Vagina (tissue), 2 donors: Measurements from ENCODE around the gene CFAP92. TPM values are rescaled to one million over a fixed set of nuclear protein-coding genes. Genes with fewer than 3 reads are reported as not detected.

ENCODE experiments used
- DNase-seq, 2 donors: peaks; one replicate each; pipeline ENCODE4 v3.0.0-alpha.2; 2017; ENCODE audit errors: extremely low spot score in 2 of 2
- H3K27ac ChIP-seq: fragments of 200-600 bp; sonication (generic); one replicate; pipeline ENCODE4 v1.5.1; 2019
- H3K27me3 ChIP-seq: fragments of 200-600 bp; sonication (generic); one replicate; pipeline ENCODE4 v1.5.1; 2019
- H3K36me3 ChIP-seq, 2 donors: fragments of 200-600 bp; sonication (generic); one replicate each; pipeline ENCODE4 v1.5.1; 2017 to 2019
- H3K4me1 ChIP-seq: fragments of 200-600 bp; sonication (generic); one replicate; pipeline ENCODE4 v1.5.1; 2019
- H3K4me3 ChIP-seq, 2 donors: fragments of 200-600 bp; sonication (generic); 1 replicate in 1 of 2; 2 replicates in 1 of 2; pipeline ENCODE4 v1.5.1; 2016 to 2019
- H3K9me3 ChIP-seq: fragments of 200-600 bp; sonication (generic); one replicate; pipeline ENCODE4 v1.5.1; 2019
- POLR2A ChIP-seq, 2 donors: fragments of 450-650 bp; IDR thresholded peaks; one replicate each; pipeline ENCODE4 v1.6.1; 2017; ENCODE audit warnings: antibody characterized with exemption in 2 of 2, mild to moderate bottlenecking in 2 of 2, moderate library complexity in 2 of 2
- POLR2AphosphoS5 ChIP-seq, 2 donors: sonication (generic); formaldehyde crosslinking; IDR thresholded peaks; one replicate each; pipeline ENCODE4 v1.9.0; 2017; ENCODE audit warnings: antibody characterized with exemption in 2 of 2, mild to moderate bottlenecking in 2 of 2, low read depth in 1 of 2; ENCODE audit not compliant: insufficient read depth in 1 of 2
- intact Hi-C: fragments of 100-400 bp; cut with DNase I; formaldehyde crosslinking; loops from one replicate; pipeline ENCODE4 v1.15.1; 2023
- total RNA-seq: library from RNA; depleted of rRNA; stranded (reverse); fragments of >200 nt; gene quantifications from one replicate; pipeline ENCODE4 v1.2.3, GENCODE V29; 2016
- TF ChIP-seq, protein P1 (sequence below), 3 experiments: fragments of 450-650 bp in 2 of 3; fragments of 200-600 bp in 1 of 3; sonication (generic) in 1 of 3; IDR thresholded peaks; one replicate each; pipeline ENCODE4 v1.5.1; 2017 to 2019; ENCODE audit warnings: antibody characterized with exemption in 3 of 3, mild to moderate bottlenecking in 2 of 3, moderate library complexity in 2 of 3

CFAP92 gene
- total RNA-seq, 1 donor from 2014 or later: not detected

DNA sequence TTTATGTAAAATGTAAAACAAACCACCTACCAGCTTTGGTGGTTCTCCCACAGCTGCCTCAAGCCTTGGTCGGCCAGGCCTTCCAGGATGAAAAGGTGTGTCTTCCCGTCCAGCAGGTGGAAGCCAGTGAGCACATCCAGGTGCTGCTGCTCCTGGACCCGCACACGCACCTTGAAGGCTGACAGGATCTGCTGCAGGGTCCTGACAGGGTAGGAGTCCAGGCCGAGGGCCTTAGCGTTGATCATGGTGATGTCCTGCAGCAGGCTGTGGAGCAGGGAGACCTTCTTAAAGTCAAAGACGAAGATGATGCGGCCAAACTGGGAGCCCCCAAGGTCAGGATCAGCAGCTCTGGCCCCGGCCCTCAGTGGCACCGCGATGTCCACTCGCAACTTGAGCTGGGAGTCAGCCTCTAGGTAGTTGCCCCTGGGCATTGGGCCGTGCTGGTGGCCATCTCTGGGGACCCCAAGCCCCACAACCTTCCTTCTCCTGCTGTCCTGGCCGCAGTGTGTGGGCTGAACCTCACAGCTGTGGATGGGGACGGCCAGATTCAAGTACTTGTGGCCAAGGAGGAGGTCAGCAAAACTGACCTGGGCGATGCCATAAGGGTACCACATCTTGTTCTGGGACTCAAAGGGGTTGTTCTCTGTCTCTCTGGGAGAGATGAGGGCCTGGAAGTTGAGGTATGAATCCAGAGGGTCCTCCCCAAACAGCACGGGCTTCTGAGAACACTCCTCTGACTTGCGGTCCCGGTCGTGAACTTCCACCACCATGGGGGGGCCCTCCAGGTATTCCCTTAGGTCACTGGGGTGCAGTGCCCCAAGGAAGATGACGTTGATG lies 48.6 kb downstream of the CFAP92 start:
- no peak overlapping the region for H3K4me3 ChIP-seq
- no peak for TF ChIP-seq POLR2AphosphoS5 (IDR thresholded peaks at IDR 0.05; ENCODE audit: insufficient read depth in 1 of 2, low read depth in 1 of 2)
- no peak for TF ChIP-seq POLR2A (IDR thresholded peaks at IDR 0.05)
- TF ChIP-seq, protein P1, sequence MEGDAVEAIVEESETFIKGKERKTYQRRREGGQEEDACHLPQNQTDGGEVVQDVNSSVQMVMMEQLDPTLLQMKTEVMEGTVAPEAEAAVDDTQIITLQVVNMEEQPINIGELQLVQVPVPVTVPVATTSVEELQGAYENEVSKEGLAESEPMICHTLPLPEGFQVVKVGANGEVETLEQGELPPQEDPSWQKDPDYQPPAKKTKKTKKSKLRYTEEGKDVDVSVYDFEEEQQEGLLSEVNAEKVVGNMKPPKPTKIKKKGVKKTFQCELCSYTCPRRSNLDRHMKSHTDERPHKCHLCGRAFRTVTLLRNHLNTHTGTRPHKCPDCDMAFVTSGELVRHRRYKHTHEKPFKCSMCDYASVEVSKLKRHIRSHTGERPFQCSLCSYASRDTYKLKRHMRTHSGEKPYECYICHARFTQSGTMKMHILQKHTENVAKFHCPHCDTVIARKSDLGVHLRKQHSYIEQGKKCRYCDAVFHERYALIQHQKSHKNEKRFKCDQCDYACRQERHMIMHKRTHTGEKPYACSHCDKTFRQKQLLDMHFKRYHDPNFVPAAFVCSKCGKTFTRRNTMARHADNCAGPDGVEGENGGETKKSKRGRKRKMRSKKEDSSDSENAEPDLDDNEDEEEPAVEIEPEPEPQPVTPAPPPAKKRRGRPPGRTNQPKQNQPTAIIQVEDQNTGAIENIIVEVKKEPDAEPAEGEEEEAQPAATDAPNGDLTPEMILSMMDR (IDR thresholded peaks at IDR 0.05): no peak
- H3K36me3 ChIP-seq: no peaks in the 10 kb centered on the region
- H3K27ac ChIP-seq: no peak overlapping the region
- no peaks in the 10 kb centered on the region for H3K4me1 ChIP-seq
- intact Hi-C loops: no loop called here
- peak in 1 of 2 donors; percentile 87 for DNase-seq
- no peaks in the 10 kb centered on the region for H3K9me3 ChIP-seq
- no peaks in the 10 kb centered on the region for H3K27me3 ChIP-seq

DNA sequence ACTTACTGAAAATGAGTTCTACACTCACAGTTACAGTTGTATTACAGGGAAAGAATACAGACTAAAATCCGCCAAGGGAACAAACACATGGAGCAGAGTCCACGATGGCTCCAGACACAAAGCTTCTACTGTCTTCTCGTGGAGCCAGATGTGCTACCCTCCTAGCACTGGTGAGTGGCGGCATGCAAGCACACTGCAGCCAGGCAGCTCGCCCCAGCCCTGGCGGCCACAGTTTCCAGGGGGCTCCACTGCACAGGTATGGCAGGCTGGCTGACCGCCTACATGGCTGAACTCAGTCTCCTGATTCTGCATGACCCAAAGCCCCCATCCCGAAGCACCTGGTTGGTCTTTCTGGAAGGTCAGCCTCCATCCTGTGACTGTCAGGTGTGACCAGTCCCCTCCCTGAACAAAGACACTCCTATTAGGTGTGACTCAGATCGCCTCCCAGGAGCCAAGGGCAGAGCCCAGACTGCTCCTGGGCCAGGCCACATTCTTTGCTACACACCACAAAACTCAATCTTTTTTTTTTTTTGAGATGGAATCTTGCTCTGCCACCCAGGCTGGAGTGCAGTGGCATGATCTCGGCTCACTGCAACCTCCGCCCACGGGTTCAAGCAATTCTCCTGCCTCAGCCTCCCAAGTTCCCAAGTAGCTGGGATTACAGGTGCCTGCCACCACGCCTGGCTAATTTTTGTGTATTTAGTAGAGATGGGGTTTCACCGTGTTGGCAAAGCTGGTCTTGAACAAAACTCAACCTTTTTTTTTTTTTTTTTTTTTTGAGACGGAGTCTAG lies 51.5 kb downstream of the CFAP92 start:
- no peak for TF ChIP-seq POLR2AphosphoS5 (IDR thresholded peaks at IDR 0.05; ENCODE audit: insufficient read depth in 1 of 2, low read depth in 1 of 2)
- peak in 1 of 2 donors; percentile 82 for DNase-seq
- Histone ChIP-seq H3K4me1 (no peaks in the 10 kb centered on the region), H3K27ac (no peak overlapping the region), H3K27me3 (no peaks in the 10 kb centered on the region), H3K9me3 (no peaks in the 10 kb centered on the region), H3K4me3 (no peak overlapping the region), H3K36me3 (no peaks in the 10 kb centered on the region)
- intact Hi-C loops: no loop called here

DNA sequence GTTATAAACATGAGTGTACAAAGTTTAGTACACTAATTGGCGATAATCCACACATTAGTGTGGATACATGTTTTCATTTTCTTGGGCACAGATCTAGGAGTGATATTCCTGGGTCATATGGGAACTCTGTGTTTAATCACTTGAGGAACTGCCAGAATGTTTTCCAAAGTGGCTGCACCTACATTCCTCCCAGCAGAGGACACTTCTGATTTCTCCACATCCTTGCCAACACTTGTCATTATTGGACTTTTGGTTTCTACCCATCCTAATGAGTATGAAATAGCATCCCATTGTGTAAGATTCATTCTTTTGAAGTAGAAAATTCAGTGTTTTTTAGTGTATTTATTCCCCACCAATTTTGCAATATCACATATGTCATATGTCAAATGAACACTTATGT lies 53.6 kb downstream of the CFAP92 start:
- Histone ChIP-seq H3K27me3 (no peaks in the 10 kb centered on the region), H3K27ac (no peak overlapping the region), H3K36me3 (no peaks in the 10 kb centered on the region), H3K9me3 (no peaks in the 10 kb centered on the region), H3K4me3 (no peak overlapping the region), H3K4me1 (no peaks in the 10 kb centered on the region)
- TF ChIP-seq POLR2A (IDR thresholded peaks at IDR 0.05): no peak
- intact Hi-C loops: no loop called here
- no peak for DNase-seq

DNA sequence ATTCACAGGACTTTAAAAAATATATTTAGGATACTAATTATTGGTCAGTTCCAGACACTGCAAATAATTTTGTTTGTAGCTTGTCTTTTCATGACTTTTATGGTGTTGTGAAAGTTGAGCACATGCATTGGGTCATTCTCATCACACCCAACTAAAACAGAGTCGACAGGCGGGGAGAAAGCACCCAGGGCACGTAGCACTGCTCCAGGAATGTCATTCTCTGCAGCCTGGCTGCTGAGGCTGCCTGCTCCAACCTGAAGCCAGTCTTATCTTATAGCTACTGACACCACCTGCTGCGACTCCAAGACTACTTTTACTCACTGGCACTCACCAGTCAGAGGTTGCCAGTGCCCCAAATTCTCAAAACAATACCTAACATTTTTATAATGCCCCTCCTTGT lies 57.5 kb downstream of the CFAP92 start:
- no peaks in the 10 kb centered on the region for H3K27me3 ChIP-seq
- no peaks in the 10 kb centered on the region for H3K9me3 ChIP-seq
- H3K27ac ChIP-seq: no peak overlapping the region
- H3K4me1 ChIP-seq: no peaks in the 10 kb centered on the region
- DNase-seq: peak in 1 of 2 donors; percentile 31
- TF ChIP-seq, protein P1 (IDR thresholded peaks at IDR 0.05): no peak
- no peak for TF ChIP-seq POLR2AphosphoS5 (IDR thresholded peaks at IDR 0.05; ENCODE audit: insufficient read depth in 1 of 2, low read depth in 1 of 2)
- TF ChIP-seq POLR2A (IDR thresholded peaks at IDR 0.05): no peak
- H3K36me3 ChIP-seq: no peaks in the 10 kb centered on the region
- H3K4me3 ChIP-seq: no peak overlapping the region
- intact Hi-C loops: no loop called here

DNA sequence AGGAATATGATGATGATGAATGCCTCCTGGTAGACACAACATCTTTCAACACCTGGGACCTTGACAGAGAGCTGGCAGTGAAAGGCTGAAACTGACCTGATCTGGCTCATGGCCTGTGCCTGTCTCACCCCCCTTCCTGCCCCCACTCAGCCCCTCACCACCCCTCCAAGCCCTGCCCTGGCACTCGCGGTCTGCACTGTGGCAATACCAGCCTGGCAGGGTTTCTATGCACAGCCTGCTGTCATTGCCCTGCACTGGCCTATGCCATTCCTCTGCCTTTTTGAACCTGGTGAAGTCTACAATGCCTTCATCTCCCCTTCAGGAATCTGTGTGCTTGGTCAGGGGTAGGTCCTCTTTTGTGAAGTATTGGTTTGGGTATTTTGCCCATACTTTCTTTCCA lies 58.0 kb downstream of the CFAP92 start:
- H3K27ac ChIP-seq: no peak overlapping the region
- intact Hi-C loops: no loop called here
- H3K36me3 ChIP-seq: no peaks in the 10 kb centered on the region
- H3K9me3 ChIP-seq: no peaks in the 10 kb centered on the region
- no peak overlapping the region for H3K4me3 ChIP-seq
- H3K4me1 ChIP-seq: no peaks in the 10 kb centered on the region
- DNase-seq: peak in 1 of 2 donors; percentile 37
- no peaks in the 10 kb centered on the region for H3K27me3 ChIP-seq
- TF ChIP-seq POLR2A (IDR thresholded peaks at IDR 0.05): no peak
- TF ChIP-seq, protein P1 (IDR thresholded peaks at IDR 0.05): no peak
- TF ChIP-seq POLR2AphosphoS5 (IDR thresholded peaks at IDR 0.05; ENCODE audit: insufficient read depth in 1 of 2, low read depth in 1 of 2): no peak

DNA sequence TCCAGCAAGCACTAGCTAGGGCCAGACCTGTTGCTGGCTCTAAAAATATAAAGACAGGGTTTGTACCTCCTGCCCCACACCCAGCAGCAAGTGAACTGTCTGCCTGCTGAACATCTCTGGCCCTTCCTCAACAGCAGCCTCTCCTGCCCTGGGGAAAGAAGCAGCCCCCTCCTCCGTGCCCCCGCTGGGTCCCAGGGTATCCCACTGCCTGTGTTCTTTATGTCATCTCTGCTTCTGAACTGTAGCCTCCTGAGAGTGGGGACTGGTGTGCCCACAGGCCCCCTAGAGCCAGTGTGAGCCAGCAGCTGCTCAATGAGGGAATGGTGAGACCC lies 60.0 kb downstream of the CFAP92 start:
- Histone ChIP-seq H3K27ac (no peak overlapping the region), H3K4me3 (no peak overlapping the region), H3K9me3 (no peaks in the 10 kb centered on the region), H3K36me3 (no peaks in the 10 kb centered on the region), H3K4me1 (no peaks in the 10 kb centered on the region), H3K27me3 (no peaks in the 10 kb centered on the region)
- DNase-seq: peak in 1 of 2 donors; percentile 61
- TF ChIP-seq POLR2AphosphoS5 (IDR thresholded peaks at IDR 0.05; ENCODE audit: insufficient read depth in 1 of 2, low read depth in 1 of 2): no peak
- TF ChIP-seq, protein P1 (IDR thresholded peaks at IDR 0.05): no peak
- TF ChIP-seq POLR2A (IDR thresholded peaks at IDR 0.05): no peak
- intact Hi-C loops: no loop called here
